Measurements from ENCODE around the gene TMEM238.
"Not testable (repeated sequence)": the region's sequence is repeated elsewhere in the genome, so short reads cannot be mapped to it uniquely, and the experiment has no call there.

The TMEM238 gene

DNA sequence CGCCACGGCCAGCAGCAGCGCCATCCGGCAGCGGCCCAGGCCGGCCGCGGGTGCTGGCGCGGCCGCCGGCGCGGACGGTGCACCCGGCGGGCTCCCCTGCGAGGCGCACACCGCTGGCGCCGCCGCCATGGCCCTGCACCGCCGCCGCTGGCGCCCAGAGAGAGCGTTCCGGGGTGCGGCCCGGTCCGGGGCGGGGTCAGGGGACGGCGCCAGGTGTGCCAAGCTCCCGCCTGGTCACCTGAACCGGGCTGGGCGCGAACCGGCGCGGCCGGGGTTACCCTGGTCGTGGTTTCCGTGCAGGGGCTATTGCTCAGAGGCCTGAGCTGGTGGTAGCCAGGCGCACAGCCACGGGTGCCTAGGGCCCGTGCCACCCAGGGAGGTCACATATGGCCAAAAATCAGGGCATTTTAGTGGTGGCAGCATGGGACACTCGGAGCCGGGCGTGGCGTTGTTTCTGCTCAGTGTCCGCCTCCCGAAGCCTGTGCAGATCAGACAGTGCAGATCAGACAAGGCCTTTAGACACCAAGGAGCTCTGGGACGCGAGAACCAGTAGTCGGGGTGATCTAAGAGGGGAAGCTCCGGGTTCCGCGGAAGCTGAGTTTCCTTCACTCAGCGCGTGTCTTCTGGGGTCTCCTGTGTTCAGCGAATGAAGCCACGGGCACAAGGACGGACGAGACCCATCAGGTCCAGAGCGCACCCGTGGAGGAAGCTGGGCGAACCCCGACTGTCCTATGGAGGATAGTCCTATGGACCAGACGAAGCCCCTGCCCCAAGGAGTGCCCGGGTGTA is at the start of gene TMEM238:
Gene TMEM238, minus strand, starts transcription at position 162 of the 789 bp plus-strand sequence. Its CDS starts 33 bp downstream, at position 129.
- DNase-seq: peak; percentile 50

DNA sequence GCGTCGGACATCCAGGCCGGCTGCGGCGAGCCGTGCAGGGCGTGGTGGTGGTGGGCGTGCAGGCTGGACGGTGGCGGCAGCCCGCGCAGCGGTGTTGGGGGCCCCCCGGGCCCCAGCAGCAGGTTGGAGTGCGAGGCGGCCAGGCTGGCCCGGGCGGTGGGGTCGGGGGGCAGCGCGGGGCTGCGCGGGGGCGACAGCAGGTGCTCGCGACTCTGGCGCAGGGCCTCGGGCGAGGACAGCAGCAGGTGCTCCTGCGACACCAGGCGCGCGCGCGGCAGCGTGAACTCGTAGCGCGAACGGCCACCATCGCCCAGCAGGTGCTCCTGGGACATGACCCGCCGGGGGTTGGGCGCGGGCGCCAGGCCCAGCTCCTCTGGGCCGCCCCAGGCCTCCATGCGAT is 49.2 kb upstream of the TMEM238 start:
- DNase-seq: no peak

GRCh38 chr19:55432241-55432959 is 48.3 kb upstream of the TMEM238 start:
- DNase-seq: no peak

- DNase-seq: no peak
Measured at GRCh38 chr19:55431183-55431582, 47.1 kb upstream of the TMEM238 start.

DNA sequence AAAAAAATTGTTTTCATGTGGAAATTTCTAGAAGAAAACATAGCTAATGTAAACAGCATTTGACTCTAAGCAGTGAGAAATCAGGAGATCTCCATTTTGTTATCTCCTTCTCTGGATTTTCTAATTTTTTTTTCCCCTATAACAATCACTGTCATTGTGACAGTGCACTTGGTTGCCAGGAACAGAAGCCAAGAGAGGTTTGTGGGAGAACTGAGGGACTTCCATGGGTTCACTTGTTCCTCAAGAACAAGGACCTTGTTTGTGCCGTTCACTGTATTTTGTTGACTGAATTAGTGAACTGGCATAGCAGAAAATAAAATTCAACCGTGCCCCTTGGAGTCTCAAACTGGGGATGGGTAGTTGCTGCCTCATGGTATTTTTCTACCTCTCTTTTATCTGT is 42.0 kb upstream of the TMEM238 start:
- no peak for DNase-seq

DNA sequence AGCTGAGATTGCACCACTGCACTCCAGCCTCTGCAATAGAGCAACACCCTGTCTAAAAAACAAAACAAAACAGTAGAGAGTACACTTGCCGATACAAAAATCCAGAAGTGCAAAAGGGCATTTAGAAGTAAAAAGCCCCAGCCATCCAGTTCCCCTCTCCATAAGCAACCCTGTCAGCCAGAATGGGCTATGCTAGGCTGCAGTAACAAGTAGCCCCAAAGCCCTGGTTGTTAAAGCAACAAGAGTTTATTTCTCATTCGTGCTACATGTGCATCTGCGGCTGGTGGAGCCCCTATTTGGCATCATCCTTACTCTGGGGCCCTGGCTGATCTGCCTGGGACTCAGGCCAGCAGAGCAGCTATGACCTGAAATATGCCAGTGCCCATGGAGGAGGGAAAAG is 40.4 kb upstream of the TMEM238 start:
- DNase-seq: no peak

DNA sequence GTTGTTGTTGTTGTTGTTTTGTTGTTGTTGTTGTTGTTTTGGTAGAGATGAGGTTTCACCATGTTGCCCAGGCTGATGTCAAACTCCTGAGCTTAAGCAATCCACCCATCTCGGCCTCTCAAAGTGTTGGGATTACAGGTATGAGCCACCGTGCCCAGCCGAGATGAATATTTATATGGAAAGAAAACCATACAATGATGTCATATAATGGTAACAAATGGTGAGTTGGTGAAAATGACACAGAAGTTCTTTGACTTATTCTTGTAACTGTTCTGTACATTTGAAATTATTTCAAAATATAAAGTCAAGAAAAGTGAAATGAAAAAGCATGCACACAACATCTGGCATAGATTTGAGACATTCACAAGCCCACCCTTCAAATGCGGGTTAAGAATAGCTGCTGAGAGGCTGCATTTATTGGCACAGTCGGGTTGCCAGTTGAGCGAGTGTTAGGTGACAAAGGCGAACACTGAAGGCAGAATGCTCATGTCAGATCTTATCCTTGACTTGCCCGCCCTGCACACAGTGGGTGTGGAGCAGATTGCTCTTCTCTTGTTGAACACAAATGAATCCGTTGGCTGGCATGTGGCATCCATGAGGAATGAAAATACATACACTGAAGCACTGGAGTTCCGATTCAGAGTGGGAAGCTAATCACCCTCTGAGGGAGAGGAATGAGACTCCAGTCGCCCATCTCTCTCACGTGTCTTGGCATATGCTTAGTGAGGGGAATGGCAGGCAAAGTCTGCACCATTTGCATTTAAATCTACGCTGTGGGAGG is 39.3 kb upstream of the TMEM238 start:
- no peak for DNase-seq

DNA sequence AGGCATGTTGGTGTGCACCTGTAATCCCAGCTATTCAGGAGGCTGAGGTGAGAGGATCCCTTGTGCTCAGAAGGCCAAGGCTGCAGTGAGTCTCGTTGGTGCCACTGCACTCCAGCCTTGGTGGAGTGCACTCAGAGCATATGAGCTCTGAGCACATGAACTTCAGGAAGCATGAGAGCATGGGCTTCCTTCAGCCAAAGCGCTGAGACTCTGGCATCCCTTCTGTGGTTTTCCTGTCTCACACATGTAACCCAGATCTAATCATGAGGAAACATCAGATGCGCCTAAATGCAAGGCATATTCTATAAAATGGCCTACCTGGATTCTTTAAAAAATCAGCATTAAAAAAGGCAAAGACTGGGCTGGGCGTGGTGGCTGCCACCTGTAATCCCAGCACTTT is 37.2 kb upstream of the TMEM238 start:
- DNase-seq: not testable (repeated sequence)

DNA sequence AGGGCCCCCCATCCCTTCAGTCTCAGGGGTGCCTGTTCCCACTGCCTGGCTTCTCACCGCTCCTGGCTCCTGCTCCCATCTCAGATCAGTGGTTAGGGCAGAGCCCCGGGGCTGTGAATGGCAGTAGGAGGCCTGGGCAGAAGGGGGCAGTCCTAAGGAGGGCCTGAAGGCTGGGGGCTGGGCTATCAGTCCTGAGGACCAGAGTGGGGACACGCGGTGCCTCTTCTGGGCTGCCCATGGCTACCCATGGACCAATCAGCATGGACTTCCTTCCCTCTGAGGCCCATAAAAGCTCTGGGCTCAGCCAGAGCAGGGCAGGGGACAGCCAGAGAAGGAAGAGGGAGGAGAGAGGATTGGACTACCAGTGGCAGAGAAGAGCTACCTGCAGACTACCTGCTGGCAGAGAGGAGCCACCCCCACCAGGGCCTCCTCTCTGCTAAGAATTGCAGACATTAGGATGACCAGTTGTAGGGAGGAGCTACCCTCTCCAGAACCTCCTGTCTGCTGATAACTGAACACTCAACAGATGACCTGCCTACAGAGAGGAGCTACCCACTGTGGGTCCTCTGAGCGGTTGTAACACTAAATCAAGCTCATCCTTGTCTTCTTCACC is 35.6 kb upstream of the TMEM238 start:
- no peak for DNase-seq

GRCh38 chr19:55419103-55419502 is 35.0 kb upstream of the TMEM238 start:
- no peak for DNase-seq

GRCh38 chr19:55418185-55418584 is 34.1 kb upstream of the TMEM238 start:
- peak; percentile 36 for DNase-seq

- no peak for DNase-seq
Measured at GRCh38 chr19:55410168-55410567, 26.1 kb upstream of the TMEM238 start.

GRCh38 chr19:55409179-55409578 is 25.1 kb upstream of the TMEM238 start:
- not testable (repeated sequence) for DNase-seq

GRCh38 chr19:55408533-55408872 is 24.4 kb upstream of the TMEM238 start:
- no peak for DNase-seq

GRCh38 chr19:55407800-55408532 is 23.9 kb upstream of the TMEM238 start:
- DNase-seq: peak; percentile 98

DNA sequence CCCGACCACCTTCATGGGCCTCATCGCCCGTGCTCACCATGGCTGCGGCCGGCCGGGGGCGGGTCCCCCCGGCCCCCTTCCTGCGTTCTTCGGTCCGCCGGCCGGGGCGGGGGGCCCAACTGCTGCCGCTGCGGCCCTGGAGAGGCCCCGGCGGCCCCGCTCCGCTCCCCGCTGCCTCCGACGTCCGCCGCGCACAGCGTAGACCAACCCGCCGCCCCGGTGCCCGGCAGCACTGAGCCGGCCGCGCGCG is 23.4 kb upstream of the TMEM238 start, which contains the start of gene UBE2S:
Gene UBE2S, minus strand, starts transcription at position 239 of the 250 bp plus-strand sequence. Its CDS starts 199 bp downstream, at position 40.
- DNase-seq: not testable (repeated sequence)

- DNase-seq: no peak
Measured at GRCh38 chr19:55406826-55407549, 22.9 kb upstream of the TMEM238 start.

GRCh38 chr19:55406091-55406825 is 22.2 kb upstream of the TMEM238 start:
- DNase-seq: peak; percentile 4

DNA sequence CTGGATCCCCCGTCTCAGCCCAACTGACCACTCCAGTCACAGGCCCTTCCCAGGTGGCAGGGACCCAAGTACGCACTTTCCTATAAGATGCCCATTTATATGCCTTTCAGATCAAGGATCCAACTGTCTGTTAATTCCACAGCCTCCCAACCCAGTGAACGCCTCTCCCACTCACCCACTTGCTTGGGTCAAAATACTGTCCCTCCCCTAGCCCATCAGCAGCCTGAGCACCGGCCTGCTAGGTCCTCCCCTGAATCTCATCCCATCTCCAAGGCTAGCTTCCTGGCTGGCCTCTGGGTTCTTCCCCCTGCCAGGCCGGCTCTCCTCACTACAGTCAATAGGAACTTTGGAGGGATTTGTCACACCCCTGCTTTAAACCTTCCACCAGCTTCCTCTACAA is 21.5 kb upstream of the TMEM238 start:
- no peak for DNase-seq

DNA sequence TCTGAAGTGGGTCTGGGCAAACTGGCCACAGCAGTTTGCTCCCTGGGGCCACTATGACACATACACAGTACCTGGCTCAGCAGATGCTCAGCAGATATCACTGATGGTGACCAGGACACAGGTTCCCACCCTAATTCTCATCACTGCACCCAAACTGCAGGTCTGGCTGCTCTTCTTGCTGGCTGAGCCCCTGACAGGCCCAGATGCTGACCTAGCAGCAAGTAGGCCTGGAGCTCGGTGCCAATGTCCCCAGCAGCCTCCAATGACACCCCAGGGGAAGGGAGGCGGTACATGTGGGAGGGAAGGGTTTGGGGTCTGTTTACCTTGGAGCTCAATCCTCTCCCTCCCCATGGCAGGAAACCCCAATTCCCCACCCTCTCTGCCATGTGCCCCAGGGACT is 18.4 kb upstream of the TMEM238 start:
- DNase-seq: no peak

GRCh38 chr19:55401390-55401789 is 17.3 kb upstream of the TMEM238 start:
- DNase-seq: not testable (repeated sequence)

All from DMS79 treated with DMSO at 0.1 percent for 48 hours (cell line).